ENCODE measurements around the gene SPINK5.

DNA sequence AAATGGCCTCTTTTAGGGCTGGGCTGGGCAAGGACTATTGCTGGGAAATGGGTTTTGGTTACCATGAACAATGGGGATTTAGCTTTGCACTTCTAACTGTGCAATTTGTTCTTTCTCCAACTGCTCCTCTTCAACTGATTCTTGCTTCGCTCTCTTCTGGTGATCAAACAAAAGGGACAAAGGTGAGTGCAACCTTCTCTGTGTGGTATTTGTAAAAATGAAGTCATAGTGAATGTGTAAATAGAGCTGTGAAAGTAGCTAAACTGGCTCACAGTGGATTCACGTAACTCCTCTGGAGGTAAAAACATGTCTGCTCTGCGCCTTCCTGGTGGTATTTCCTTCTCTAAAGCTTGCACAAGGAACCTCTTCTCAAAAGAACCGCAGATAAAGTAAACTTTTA is 83.6 kb downstream of the SPINK5 start:
- no peak for TF ChIP-seq POLR2A (IDR thresholded peaks at IDR 0.05)
- TF ChIP-seq, protein P1, sequence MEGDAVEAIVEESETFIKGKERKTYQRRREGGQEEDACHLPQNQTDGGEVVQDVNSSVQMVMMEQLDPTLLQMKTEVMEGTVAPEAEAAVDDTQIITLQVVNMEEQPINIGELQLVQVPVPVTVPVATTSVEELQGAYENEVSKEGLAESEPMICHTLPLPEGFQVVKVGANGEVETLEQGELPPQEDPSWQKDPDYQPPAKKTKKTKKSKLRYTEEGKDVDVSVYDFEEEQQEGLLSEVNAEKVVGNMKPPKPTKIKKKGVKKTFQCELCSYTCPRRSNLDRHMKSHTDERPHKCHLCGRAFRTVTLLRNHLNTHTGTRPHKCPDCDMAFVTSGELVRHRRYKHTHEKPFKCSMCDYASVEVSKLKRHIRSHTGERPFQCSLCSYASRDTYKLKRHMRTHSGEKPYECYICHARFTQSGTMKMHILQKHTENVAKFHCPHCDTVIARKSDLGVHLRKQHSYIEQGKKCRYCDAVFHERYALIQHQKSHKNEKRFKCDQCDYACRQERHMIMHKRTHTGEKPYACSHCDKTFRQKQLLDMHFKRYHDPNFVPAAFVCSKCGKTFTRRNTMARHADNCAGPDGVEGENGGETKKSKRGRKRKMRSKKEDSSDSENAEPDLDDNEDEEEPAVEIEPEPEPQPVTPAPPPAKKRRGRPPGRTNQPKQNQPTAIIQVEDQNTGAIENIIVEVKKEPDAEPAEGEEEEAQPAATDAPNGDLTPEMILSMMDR (IDR thresholded peaks at IDR 0.05) = no peak
